HepG2 (cell line): ENCODE results near the gene ATG9A. TPM values are rescaled to one million over a fixed set of nuclear protein-coding genes. Genes with fewer than 3 reads are reported as not detected.
A peak's percentile ranks its signal among the peaks of the same experiment; 100 is the strongest.

Source experiments
- CBX1 ChIP-seq: IDR thresholded peaks from one replicate; pipeline ENCODE4 v1.6.1; 2016; ENCODE audit warnings: antibody characterized with exemption, low read depth
- GPN1 ChIP-seq: sonication (generic); formaldehyde crosslinking; IDR thresholded peaks from 2 replicates; pipeline ENCODE4 v1.5.1; 2020; ENCODE audit warnings: missing genetic modification reagents, borderline replicate concordance
- HIVEP1 ChIP-seq: sonication (generic); formaldehyde crosslinking; IDR thresholded peaks from 2 replicates; pipeline ENCODE4 v1.4.0; 2020; ENCODE audit warnings: mild to moderate bottlenecking, missing genetic modification reagents
- HNF4A ChIP-seq: sonication (generic); formaldehyde crosslinking; IDR thresholded peaks from 2 replicates; pipeline ENCODE4 v1.4.0; 2020; ENCODE audit warnings: missing genetic modification reagents
- IRF1 ChIP-seq: sonication (generic); formaldehyde crosslinking; IDR thresholded peaks from 2 replicates; pipeline ENCODE4 v1.4.0; 2020; ENCODE audit warnings: low read depth, mild to moderate bottlenecking, missing genetic modification reagents
- KLF6 ChIP-seq: IDR thresholded peaks from 2 replicates; pipeline ENCODE4 v1.8.0; 2016; ENCODE audit warnings: missing biosample characterization, missing genetic modification reagents
- MTA3 ChIP-seq: sonication (generic); formaldehyde crosslinking; IDR thresholded peaks from 2 replicates; pipeline ENCODE4 v1.4.0; 2020; ENCODE audit warnings: missing genetic modification reagents
- PPARG ChIP-seq: conservative IDR thresholded peaks from 2 replicates; pipeline ENCODE4 v1.6.1; 2016; ENCODE audit warnings: missing biosample characterization, missing genetic modification reagents
- SMAD9 ChIP-seq: sonication (generic); formaldehyde crosslinking; IDR thresholded peaks from 2 replicates; pipeline ENCODE4 v1.5.1; 2020; ENCODE audit warnings: mild to moderate bottlenecking, missing genetic modification reagents
- STAT6 ChIP-seq: sonication (generic); formaldehyde crosslinking; IDR thresholded peaks from 2 replicates; pipeline ENCODE4 v1.4.0; 2020; ENCODE audit warnings: missing genetic modification reagents, mild to moderate bottlenecking, borderline replicate concordance
- U2AF1 ChIP-seq: fragments of 200-400 bp; formaldehyde crosslinking; optimal IDR thresholded peaks from 2 replicates; pipeline ENCODE3; 2017; ENCODE audit warnings: mild to moderate bottlenecking, low read depth, low read length
- ZC3H13 ChIP-seq: sonication (generic); formaldehyde crosslinking; IDR thresholded peaks from 2 replicates; pipeline ENCODE4 v1.8.1; 2023; ENCODE audit warnings: mild to moderate bottlenecking, missing genetic modification reagents, moderate library complexity
- ZFX ChIP-seq: sonication (generic); formaldehyde crosslinking; IDR thresholded peaks from 2 replicates; pipeline ENCODE4 v1.4.0; 2020; ENCODE audit warnings: mild to moderate bottlenecking, low read depth, missing genetic modification reagents, moderate library complexity
- ZNF224 ChIP-seq: sonication (generic); formaldehyde crosslinking; IDR thresholded peaks from 2 replicates; pipeline ENCODE4 v1.5.0; 2020; ENCODE audit warnings: mild to moderate bottlenecking, missing genetic modification reagents
- ZNF34 ChIP-seq: sonication (generic); formaldehyde crosslinking; IDR thresholded peaks from 2 replicates; pipeline ENCODE4 v1.4.0; 2020; ENCODE audit warnings: mild to moderate bottlenecking, missing genetic modification reagents, borderline replicate concordance
- ZNF460 ChIP-seq: sonication (generic); formaldehyde crosslinking; IDR thresholded peaks from 2 replicates; pipeline ENCODE4 v1.5.1; 2020; ENCODE audit warnings: missing genetic modification reagents, mild to moderate bottlenecking, borderline replicate concordance
- ZSCAN25 ChIP-seq: sonication (generic); formaldehyde crosslinking; IDR thresholded peaks from 2 replicates; pipeline ENCODE4 v1.8.0; 2022; ENCODE audit warnings: mild to moderate bottlenecking, missing genetic modification reagents
- ZXDC ChIP-seq: sonication (generic); formaldehyde crosslinking; IDR thresholded peaks from 2 replicates; pipeline ENCODE4 v1.5.0; 2020; ENCODE audit warnings: mild to moderate bottlenecking, missing genetic modification reagents
- polyA plus RNA-seq, 8 experiments: library from polyadenylated mRNA; depleted of rRNA in 3 of 8; stranded (reverse) in 7 of 8; unstranded in 1 of 8; fragments of >200 nt; fragmentation: Illumina TruSeq in 4 of 8; extraction: Trizol in 4 of 8; gene quantifications; 2 replicates each; pipeline versions ENCODE4 v1.2.1 to v1.2.3, GENCODE V29; 2011 to 2016; ENCODE audit warnings: low read depth in 4 of 8, missing spikeins in 1 of 8, mixed read lengths in 1 of 8; ENCODE audit not compliant: insufficient read depth in 1 of 8
- total RNA-seq, 5 experiments: library from RNA; depleted of rRNA; stranded (reverse); fragments of >200 nt; fragmentation: Illumina TruSeq; extraction: Trizol; gene quantifications; 2 replicates each; pipeline ENCODE4 v1.2.3, GENCODE V29; 2016; ENCODE audit warnings: low read depth in 1 of 5
- TF ChIP-seq, protein P1 (sequence below): IDR thresholded peaks from 2 replicates; pipeline ENCODE4 v1.6.1; 2016; ENCODE audit warnings: low read depth
- TF ChIP-seq, protein P2 (sequence below): sonication (generic); formaldehyde crosslinking; IDR thresholded peaks from 2 replicates; pipeline ENCODE4 v1.4.0; 2020; ENCODE audit warnings: mild to moderate bottlenecking, low read depth, missing genetic modification reagents

The ATG9A gene
- total and polyA plus RNA-seq, 2 of the 13 experiments (the other 11 are each of a cell fraction or from before 2014, with no cell fraction given) = 35.0 to 131 TPM

DNA sequence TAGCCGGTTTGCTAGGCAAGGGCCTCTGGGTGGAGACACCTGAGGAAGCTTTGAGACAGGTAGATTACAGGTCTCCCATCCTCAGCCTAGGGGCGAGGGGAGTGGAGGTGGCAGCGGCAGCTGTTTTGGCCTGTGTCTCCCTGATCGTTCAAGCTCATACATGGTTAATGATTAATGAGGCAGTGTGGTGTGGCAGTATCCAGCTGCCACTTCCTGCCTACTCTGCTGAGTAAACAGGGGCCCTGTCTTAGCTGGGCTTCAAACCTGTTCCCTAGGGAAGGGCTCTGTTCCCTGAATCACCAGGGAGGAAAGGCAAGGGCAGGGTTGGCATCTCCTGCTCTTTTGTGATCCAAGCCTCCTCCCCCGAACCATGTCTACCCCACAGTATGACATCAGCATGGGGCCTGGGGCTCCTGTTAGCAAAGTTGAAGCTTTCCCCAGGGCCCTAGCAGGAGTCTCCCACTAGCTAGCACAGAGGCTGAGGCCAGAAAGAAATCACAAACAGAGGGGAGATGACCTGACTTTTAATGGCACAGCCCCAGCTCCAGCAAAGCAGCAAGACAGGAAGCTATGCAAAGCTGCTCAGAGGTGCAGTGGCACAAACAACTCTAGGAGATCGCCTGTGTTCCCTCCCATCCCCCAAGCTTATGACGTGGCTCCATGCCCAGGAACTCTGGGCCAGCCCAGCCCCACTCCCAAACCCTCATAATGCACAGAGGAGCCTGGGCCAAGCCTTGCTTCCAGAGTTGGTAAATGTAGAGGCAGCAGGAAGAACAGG, 20.0 kb upstream of the ATG9A start (continued):
- peak; percentile 88 for TF ChIP-seq ZFX (CRISPR knock-in tag)
- TF ChIP-seq MTA3 (CRISPR knock-in tag) = no peak
- TF ChIP-seq KLF6 = no peak; the same call in none of the 2 replicates
- TF ChIP-seq PPARG (CRISPR knock-in tag) = peak; percentile 60
- TF ChIP-seq STAT6 (CRISPR knock-in tag) = peak; percentile 37; the same call in 1 of the 2 replicates
- TF ChIP-seq, protein P1, sequence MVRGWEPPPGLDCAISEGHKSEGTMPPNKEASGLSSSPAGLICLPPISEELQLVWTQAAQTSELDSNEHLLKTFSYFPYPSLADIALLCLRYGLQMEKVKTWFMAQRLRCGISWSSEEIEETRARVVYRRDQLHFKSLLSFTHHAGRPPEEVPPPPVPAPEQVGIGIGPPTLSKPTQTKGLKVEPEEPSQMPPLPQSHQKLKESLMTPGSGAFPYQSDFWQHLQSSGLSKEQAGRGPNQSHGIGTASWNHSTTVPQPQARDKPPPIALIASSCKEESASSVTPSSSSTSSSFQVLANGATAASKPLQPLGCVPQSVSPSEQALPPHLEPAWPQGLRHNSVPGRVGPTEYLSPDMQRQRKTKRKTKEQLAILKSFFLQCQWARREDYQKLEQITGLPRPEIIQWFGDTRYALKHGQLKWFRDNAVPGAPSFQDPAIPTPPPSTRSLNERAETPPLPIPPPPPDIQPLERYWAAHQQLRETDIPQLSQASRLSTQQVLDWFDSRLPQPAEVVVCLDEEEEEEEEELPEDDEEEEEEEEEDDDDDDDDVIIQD (CRISPR knock-in tag) = peak; percentile 96
- TF ChIP-seq ZNF460 (CRISPR knock-in tag) = peak; percentile 17; the same call in 1 of the 2 replicates
- 0 out of 2 replicates have a peak, but pooled peaks have one; percentile 46 for TF ChIP-seq ZNF34 (CRISPR knock-in tag)
- TF ChIP-seq GPN1 (CRISPR knock-in tag) = no peak
- TF ChIP-seq CBX1 = no peak
- TF ChIP-seq ZC3H13 (CRISPR knock-in tag) = peak; percentile 87
- peak; percentile 30; the same call in 1 of the 2 replicates for TF ChIP-seq ZXDC (CRISPR knock-in tag)
- TF ChIP-seq, protein P2, sequence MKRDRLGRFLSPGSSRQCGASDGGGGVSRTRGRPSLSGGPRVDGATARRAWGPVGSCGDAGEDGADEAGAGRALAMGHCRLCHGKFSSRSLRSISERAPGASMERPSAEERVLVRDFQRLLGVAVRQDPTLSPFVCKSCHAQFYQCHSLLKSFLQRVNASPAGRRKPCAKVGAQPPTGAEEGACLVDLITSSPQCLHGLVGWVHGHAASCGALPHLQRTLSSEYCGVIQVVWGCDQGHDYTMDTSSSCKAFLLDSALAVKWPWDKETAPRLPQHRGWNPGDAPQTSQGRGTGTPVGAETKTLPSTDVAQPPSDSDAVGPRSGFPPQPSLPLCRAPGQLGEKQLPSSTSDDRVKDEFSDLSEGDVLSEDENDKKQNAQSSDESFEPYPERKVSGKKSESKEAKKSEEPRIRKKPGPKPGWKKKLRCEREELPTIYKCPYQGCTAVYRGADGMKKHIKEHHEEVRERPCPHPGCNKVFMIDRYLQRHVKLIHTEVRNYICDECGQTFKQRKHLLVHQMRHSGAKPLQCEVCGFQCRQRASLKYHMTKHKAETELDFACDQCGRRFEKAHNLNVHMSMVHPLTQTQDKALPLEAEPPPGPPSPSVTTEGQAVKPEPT (CRISPR knock-in tag) = peak; percentile 37; the same call in 1 of the 2 replicates
- peak; percentile 51 for TF ChIP-seq HNF4A (CRISPR knock-in tag)
- peak; percentile 53; the same call in 1 of the 2 replicates for TF ChIP-seq ZSCAN25
- peak; percentile 66; the same call in 1 of the 2 replicates for TF ChIP-seq ZNF224 (CRISPR knock-in tag)
- no peak for TF ChIP-seq U2AF1
- no peak for TF ChIP-seq IRF1
- TF ChIP-seq HIVEP1 (CRISPR knock-in tag) = no peak
- TF ChIP-seq SMAD9 (CRISPR knock-in tag) = no peak
